ENCODE data around the gene ACTN1.
A peak's percentile ranks its signal among the peaks of the same experiment; 100 is the strongest.

The ACTN1 gene

DNA sequence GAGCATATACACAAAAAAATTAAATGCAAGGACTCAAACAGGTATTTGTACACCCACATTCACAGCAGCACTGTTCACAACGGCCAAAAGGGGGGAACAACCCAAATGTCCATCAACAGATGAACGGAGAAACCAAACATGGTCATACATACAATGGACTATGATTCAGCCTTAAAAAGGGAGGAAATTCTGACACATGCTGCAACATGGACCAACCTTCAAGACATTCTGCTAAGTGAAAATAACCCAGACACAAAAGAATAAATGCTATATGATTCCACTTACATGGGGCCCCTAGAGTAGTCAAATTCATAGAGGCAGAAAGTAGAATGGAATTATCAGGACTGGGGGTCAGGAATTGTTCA, 29.5 kb downstream of the ACTN1 start:
- no peak for DNase-seq

DNA sequence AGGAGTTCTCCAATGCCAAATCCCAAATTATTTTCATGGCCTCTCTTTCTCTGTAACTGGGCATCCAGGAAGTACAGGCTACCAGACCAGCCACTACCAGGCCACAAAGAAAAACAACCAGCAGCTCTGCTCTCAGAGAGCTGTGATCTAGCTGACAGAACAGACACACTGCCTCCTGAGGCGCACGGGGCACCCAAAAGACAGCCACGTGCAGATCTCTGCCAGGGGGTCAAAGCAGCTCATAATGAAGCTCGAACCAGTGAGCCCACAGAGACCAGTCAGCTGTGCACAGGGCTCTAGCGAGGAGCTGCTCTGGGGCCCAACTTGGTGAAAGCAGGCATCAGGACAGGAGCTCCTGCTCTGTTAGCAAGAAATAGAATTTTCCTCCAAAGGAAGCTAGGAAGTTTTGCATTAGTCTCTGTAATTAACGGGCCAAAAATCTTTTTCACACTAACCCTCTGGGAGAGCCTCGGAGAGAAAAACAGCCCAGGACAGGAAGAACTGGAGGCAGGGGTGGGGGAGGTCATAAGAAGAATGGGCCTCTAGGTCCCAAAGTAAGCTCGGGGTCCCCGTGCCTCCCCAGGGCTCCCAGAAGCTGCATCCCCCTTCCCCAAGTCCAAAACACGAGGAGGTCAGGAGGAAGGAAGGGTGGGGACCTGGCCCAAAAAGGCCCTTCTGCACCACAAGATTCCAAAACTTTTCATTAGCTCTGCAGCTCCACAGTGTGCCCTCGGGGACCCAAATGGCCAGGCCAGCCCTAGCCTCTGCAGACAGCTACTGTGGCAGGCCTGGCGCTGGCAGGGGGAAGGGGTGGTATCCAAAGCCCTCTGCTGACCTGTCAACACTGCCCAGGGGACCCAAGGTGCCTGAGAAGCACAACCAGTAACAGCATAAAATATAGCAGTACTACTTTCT, 30.2 kb downstream of the ACTN1 start:
- no peak for DNase-seq

DNA sequence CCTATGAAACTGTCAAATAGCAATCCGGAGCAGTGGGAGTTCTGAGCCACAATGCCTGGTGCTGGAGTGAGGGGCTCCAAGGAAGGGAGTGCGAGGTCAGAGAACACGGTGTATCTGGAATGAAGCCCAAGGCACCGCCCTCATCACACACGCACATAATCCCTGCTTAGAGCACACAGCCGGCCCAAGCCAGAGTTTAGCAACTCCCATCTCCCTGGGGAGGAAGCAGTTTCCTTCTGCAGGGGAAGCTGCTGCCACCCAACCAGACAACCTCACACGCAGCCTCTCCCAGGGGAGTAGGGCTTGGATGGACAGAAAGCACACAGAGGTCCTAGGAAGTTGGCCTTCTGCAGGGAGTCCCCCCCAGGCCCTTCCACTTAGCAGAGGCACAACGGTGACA, 31.3 kb downstream of the ACTN1 start:
- no peak for DNase-seq

DNA sequence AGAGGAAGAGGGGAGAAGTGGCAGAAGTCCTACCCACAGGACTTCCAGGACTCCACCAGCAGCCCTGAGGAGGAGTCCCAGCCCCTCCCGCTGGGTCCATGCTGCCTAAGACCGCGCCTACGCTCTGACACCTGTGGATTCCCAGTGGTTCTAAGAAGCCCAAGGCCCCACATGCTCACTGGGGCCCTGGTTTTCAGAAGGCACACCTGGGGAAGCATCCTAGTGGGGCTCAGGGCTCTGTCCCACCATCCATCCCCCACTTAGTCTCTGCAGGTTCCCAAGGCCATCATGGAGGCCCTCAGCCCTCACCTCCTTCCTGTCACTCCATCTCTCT, 32.6 kb downstream of the ACTN1 start:
- no peak for DNase-seq

DNA sequence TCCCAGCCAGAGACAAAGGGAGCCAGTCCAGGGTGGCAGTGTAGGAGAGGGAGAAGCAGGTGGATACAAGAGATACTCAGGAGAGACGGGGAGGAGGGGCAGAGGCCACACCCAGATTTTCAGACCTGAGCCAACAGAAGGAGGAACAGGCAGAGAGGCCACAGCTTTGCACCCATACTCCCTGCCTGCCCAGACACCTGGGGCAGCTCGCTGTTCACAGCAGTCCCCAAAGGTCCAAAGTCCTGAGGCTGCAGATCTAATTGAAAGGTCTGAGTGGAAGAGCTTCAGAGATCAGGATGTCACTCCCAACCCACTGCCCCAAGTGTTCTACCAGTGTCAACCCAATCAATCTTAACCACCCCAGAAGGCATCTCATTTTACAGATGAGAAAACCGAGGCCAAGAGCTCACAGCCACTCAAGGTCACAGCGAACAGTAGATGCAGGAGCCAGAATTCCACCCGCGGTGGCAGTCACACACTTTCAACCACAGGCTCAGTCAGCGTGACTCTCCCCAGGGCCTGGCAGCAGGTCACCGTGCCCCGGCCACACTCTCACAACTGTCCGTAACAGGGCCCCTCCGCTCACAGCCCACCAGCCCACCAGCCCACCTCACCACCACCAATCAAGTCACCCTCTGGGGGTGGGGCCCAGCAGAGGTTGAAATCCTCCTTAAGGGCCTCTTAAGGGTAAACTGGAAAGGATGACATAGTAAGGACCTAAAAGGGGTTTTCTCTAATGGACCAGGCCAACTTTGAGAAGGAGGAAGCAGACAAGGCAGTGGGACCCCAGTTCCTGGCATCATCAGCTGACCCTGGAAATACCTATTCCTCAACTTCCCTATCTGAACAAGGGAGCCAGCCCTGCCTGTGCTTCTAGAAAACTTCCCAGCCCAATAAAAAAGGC, 33.3 kb downstream of the ACTN1 start:
- no peak for DNase-seq

DNA sequence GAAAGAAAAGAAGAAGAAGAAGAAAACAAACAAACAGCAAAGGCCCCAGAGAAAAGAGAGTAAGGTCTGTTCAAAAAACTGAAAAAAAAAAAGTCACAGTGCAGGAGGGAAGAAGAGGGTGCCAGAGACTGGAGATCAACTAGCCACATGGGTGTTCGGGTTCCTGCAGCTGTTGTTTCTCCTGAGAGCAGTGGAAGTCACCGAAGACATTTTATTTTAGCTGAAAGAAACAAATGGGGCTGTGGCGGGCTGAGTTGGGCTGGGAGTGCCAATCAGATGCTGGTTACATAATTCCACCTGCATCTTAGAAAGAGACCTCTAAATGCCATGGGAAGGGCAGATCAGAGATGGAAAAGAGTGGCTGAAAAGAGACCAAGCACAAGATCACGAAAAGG, 33.9 kb downstream of the ACTN1 start:
- DNase-seq = no peak

DNA sequence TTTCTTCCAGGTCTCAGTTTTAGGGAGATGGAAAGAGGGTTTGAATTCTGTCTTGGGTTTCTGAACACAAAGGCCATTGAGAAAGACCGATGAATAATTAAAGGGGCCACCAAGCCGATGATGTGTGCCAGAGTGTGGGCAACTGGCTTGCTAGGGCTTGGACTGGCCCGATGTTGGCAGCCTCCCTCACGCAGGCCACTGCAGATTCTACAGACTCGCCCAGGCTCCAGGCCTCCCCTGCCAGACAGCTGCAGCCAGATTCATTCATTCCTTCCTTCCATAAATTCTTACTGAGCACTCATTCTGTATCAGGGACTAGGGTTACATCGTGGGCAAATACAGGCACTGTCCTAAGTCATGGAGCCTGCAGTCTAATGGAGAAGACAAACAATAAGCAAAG, 34.9 kb downstream of the ACTN1 start:
- DNase-seq = no peak

DNA sequence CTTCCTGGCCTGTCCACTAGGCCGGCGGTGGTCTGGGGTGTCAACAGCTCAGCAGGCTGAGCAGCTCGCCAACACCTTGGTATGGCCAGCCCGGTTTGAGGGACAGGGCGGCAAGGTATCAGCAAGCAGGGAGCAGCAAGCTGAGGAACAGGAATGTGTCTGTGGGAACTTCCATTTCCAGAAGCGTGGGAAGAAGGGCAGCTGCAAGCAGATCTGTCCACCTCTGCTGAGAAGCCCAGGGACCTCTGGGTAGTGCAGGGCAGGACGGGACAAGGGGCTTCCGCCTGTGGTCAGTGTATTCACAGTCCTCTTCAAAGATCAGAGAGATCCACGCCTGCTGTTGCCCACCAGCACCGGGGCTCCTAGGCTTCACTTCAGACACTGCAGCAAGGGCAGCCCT, 36.0 kb downstream of the ACTN1 start:
- DNase-seq = no peak

DNA sequence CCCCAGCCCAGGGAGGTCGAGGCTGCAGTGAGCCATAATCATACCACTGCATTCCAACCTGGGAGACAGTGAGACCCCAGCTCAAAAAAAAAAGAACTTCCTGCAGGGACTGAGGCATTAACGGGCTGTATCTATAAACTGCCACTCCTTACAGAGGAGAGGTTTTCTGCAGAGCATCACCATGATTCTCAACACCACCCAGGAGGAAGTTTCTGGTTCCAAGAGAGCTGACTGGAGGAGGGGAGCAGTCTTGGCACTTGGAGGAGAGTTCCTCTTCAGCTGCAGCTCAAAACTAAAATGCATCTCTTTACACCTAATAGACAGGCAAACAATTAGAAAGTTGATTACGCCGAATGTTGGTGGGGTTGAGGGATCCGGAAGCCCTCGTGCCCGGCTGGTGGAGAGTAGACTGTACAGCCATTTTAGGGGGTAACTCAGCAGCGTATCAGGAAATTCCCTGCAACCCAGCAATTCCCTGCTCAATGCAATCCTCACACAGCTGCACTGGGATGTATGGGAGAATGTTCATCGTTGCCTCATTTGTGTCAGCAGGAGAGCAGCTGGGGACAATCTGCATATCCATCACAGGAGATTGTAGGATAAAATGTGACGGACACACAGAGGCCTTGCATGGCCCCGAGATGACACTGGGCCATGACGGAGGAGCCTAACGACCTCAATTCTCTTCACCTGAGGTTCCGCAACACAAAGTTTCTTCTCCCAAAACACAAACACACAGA, 36.6 kb downstream of the ACTN1 start:
- DNase-seq = no peak

DNA sequence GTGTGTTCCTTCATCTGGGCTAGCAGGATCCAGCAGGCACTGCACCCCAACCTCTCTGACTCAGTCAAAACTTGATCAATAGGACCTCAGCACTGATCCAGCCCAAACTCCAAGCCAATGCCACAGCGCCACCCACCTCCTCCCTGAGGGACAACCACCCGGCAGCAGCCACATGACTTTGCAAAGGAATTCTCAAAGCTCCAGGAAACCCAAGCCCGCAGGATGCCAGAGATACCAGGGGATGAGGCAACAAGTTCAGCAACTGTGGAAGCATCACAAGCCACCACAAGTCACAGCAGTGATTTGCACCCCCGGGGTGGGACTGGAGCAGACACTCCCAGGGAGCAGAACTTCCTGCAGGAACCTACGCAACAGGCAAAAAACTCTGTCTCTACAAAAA, 37.3 kb downstream of the ACTN1 start:
- DNase-seq = no peak

DNA sequence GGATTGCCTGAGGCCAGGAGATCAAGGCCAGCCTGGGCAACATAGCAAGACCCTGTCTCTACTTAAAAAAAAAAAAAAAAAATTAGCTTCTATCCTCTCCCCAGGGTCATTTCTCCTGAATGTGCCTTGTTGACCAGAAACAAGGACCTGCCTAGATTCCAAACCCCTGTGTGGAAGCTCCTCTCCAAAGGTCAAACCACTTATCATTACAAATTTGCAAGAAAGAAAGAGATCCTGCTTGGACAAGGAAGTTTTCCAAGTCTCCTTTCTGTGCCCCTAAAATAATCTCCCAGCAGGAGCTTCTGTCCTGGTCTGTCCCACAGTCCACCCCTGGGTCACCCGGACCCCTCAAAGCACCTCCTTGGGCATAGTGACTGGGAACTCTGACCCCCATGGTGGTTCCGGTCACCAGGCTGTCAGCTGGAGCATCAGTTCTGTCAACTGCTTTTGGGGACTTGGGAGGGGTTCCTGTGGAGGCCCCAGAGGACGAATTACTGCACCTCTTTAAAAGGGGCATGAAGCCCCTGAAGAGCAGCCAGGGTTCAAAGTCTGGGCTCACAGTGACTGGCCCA, 38.4 kb downstream of the ACTN1 start:
- DNase-seq = no peak

DNA sequence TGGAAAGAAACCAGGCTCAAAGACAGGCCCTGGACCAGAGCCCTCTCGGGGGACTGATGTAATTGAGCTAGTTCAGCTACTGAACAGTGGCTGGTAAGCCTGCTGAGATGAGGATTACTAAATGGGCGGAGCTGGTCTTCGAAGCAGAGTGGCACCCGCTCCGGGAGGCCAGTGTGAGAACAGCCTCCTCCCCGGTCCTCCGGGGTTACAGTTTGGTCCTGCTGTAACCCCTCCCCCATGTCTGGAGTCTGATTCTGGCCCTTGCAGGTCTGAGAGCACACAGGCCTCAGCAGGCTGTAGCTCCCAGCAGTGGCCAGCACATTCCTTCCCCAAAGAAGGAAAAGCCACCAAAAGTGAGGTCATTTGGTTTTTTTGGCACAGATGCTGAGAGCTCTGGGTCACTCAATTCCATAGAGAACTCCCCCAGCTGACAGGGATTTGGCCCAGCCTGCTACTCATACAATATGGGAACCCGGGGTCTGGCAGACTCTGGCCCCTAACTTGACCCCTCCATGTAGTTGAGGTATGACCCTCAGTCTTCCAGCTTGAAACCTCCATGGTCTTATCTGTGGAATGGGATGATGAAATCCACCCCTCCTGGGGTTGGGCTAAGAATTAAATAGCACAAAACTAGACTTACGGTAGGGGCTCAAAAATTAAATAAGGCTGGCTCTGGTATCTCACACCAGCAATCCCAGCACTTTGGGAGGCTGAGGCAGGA, 39.0 kb downstream of the ACTN1 start:
- no peak for DNase-seq

DNA sequence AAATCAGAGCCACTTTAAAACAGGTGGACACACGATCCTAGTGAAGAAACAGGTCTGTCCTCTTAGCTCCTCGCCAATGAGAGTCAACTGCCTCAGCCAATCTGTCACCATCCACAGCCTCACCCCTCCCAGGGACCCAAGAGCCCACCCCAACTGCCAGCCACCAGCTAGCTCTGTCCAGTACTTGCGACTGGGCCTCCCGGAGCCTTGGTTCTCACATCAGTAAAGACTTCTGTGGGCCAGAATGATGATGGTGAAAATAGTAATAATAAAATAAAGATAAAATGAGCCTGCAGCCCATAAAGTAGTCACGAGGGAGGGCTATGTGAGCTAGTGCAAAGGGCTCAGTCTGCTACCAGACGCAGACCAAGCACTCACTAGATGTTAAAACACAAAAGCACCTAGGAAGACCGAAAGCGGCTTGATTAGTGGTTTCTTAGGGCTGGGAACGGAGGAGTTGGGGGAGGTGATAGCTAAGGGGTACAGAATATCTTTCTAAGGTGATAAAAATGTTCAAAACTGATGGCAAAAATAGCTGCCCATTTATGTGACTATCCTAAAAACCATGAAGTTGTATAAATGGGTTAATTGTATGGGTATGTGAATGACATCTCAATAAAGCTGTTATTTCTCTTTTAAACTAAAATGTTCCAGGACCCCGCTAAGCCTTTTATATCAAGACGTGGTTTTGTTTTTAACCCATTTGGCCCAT, 39.8 kb downstream of the ACTN1 start:
- no peak for DNase-seq

DNA sequence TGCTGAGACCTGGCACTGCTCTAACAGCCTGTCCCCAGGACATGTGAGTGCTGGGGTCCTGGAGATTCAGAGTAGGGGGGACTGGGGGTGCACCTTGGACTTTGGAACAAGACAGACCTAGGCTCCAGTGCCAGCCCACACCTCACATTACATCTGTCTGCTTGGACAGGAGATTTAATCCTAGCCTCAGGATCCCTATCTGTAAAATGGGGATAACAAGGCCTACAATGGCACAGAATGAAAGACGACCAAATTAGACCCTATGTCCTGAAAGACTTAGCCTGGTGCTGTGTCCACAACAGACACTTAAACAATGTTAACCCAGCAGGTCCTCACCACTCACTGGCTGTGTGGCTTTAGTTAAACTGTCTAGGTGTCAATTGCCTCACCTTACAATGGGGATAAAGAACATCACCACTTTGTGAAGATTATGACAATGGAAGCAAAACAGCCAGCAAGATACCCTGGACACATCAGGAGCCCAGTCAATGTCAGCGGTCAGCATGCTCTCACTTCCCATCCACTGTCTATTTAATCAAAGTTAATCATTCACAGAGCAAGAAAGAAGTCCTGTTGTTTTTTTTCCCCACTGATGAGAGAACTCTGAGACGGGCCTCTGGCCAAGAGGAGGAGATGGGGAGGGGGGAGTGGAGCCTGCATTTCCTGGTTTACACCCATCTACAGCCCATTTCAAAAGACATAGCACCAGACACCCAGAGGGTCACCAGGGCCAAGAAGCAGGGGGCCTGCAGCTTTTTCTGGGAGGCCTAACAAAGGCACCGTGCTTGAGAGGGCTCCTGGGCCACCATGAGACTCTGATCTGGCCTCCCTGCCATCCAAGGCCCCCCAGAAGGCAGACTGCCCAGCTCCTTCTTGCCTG, 40.6 kb downstream of the ACTN1 start:
- no peak for DNase-seq

DNA sequence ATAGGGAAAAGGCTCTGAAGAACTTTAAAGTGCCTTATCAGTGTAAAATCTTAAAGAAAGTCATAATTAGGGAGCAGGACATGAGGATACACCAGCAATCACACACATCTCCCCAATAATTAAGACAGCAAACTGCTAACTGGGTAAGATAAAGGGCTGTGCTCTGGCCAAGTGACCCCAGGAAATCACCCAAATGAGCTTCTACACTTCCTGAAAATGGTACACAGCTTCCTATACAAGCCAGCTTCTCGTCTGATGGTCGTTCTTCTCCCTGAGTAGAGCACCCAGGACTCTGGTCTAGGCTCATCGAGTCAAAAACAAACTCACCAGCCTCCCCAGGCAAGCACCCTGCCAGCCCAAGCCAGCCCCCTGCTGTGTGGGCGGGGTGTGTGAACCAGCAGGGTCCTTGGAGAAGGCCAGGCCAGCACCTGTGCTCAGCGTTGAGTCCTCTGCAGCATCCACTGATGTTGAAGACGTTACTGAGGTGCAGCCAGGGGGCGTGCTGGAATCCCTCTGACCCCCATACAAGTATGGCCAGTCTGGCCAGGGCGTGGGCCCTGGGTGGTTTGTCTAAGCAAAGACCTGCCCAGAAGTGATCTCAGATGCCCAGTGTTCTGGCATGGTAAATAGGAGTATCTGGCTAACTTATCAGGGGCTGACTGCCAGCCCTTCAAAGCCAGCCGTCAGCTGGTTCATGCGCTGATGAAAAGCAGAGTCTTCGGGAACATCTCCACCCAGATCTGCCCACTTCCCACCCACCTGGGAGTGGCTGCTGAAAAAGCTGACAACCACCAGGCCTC, 41.4 kb downstream of the ACTN1 start:
- DNase-seq = no peak

DNA sequence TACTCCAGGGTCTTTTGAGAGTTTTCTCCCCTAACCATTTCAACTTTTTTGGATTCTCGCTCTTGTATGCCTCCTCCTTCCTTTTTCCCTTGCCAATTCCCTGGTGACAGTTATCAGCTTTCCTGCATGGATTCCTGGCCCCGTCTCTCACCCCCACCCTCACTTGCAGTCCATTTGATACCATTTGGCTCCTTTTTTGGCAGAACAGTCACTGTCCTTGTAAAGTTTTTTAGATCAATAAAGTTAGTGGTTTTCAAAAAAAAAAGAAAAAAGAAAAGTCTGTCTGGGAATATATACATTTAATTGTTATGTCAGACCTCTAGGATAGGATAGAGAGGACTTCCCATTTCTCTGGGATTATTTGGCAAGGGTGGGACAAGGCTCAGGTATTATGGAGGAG, 42.1 kb downstream of the ACTN1 start:
- no peak for DNase-seq

DNA sequence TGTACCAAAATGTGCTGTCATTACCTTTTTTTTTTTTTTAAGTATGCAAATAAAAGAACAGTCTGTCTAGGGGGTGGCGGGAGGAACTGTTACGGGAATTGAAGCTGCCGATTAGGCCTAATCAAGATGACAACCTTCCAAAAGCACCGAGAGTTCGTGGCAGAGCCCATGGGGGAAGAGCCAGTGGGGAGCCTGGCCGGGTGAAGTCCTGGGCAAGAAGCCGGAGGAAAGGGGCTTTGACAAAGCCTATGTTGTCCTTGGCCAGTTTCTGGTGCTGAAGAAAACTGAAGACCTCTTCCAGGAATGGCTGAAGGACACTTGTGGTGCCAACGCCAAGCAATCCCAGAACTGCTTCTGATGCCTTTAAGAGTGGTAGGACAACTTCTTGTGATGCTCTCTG, 42.6 kb downstream of the ACTN1 start:
- DNase-seq = no peak

DNA sequence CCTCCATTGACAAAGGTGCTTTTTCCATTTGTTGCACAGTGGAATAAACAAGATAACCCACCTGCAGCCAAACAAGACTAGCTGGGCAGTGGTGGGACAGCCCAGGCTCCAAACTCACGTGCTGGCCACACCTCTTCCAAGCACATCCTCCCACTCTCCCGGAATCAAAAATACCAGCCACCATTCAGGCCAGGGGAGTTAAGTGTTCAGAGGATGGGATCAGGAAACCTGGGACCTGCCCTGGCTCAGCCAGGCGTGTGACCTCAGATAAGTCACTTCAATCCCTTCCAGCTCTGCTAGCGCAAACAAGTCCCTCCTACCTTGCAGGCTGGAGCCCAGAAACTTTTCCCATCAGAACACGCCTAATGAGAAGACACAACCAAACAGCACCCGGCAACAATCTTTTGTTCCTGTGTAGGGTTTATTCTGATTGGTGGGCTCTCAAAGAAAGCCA, 43.3 kb downstream of the ACTN1 start:
- DNase-seq = no peak

DNA sequence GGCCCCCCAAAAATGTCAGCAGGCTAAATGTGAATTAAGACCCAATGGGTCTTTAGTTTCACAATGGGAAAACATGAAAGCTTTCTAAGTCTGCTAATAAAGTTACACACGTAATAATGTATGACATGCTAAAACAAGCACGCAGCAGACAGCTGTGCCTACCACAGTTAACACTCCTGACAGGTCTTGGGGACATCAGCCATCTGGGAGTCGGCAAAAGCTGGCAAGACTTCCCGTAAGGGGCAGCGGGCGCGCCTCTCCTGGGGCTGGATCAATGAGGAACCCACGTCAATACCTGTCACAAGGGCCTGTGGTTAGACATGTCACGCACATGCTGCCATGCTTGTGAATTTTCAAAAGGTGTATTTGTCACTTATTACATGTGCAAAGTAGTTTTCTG, 45.0 kb downstream of the ACTN1 start:
- peak; percentile 12 for DNase-seq

DNA sequence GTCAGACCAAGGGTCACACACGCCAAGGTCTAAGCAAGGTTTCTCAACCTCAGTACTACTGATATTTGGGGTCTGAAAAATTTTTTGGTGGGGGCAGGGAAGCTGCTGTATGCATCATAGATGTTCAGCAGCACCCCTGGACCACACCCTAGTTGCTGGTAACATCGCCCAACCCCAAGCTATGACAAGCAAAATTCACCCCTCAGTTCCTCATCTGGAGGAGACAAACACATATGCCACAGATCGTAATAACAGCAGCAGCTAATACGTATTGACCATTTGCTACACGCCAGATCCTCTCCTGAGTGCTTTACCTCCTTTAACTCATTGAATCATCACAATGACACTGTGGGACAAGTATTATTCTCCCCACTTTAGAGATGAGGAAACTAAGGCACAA, 46.4 kb downstream of the ACTN1 start:
- DNase-seq = no peak

All from NCI-H1694 treated with DMSO at 0.1 percent for 48 hours (cell line).